HepG2 (cell line): ENCODE data around the gene CLEC3A. TPM values are rescaled to one million over a fixed set of nuclear protein-coding genes. Genes with fewer than 3 reads are reported as not detected.

Source experiments
- HNRNPL ChIP-seq: fragments of 200-400 bp; formaldehyde crosslinking; IDR thresholded peaks from 2 replicates; pipeline ENCODE4 v1.6.1; 2017; ENCODE audit warnings: mild to moderate bottlenecking, low read depth, low read length
- KDM2A ChIP-seq: sonication (generic); formaldehyde crosslinking; IDR thresholded peaks from 2 replicates; pipeline ENCODE4 v1.4.0; 2020; ENCODE audit warnings: low read depth, missing genetic modification reagents, borderline replicate concordance
- MATR3 ChIP-seq: sonication (generic); formaldehyde crosslinking; IDR thresholded peaks from 2 replicates; pipeline ENCODE4 v1.4.0; 2020; ENCODE audit warnings: missing genetic modification reagents
- MIER3 ChIP-seq: IDR thresholded peaks from 2 replicates; pipeline ENCODE4 v1.6.1; 2016; ENCODE audit warnings: missing compliant biosample characterization, borderline replicate concordance
- POLR2G ChIP-seq: fragments of 200-400 bp; formaldehyde crosslinking; IDR thresholded peaks from 2 replicates; pipeline ENCODE4 v1.6.1; 2018; ENCODE audit warnings: mild to moderate bottlenecking, low read depth, low read length, moderate library complexity
- RFXANK ChIP-seq: IDR thresholded peaks from 2 replicates; pipeline ENCODE4 v1.6.1; 2016
- YY1 ChIP-seq: IDR thresholded peaks from 2 replicates; pipeline ENCODE4 v1.6.1; 2011; ENCODE audit warnings: low read length, low read depth, moderate library complexity, mild to moderate bottlenecking; ENCODE audit not compliant: insufficient read depth, insufficient replicate concordance
- ZKSCAN1 ChIP-seq: fragments of 150-350 bp; IDR thresholded peaks from 2 replicates; pipeline ENCODE4 v1.6.1; 2014; ENCODE audit warnings: low read length
- ZNF331 ChIP-seq: sonication (generic); formaldehyde crosslinking; IDR thresholded peaks from 2 replicates; pipeline ENCODE4 v1.4.0; 2020; ENCODE audit warnings: missing genetic modification reagents
- ZNF350 ChIP-seq: sonication (generic); formaldehyde crosslinking; IDR thresholded peaks from 2 replicates; pipeline ENCODE4 v1.4.0; 2020; ENCODE audit warnings: mild to moderate bottlenecking, low read depth, missing genetic modification reagents, borderline replicate concordance
- ZNF598 ChIP-seq: sonication (generic); formaldehyde crosslinking; IDR thresholded peaks from 2 replicates; pipeline ENCODE4 v1.5.1; 2020; ENCODE audit warnings: mild to moderate bottlenecking, missing genetic modification reagents, borderline replicate concordance
- polyA plus RNA-seq, 8 experiments: library from polyadenylated mRNA; depleted of rRNA in 3 of 8; stranded (reverse) in 7 of 8; unstranded in 1 of 8; fragments of >200 nt; fragmentation: Illumina TruSeq in 4 of 8; extraction: Trizol in 4 of 8; gene quantifications; 2 replicates each; pipeline versions ENCODE4 v1.2.1 to v1.2.3, GENCODE V29; 2011 to 2016; ENCODE audit warnings: low read depth in 4 of 8, missing spikeins in 1 of 8, mixed read lengths in 1 of 8; ENCODE audit not compliant: insufficient read depth in 1 of 8
- total RNA-seq, 5 experiments: library from RNA; depleted of rRNA; stranded (reverse); fragments of >200 nt; fragmentation: Illumina TruSeq; extraction: Trizol; gene quantifications; 2 replicates each; pipeline ENCODE4 v1.2.3, GENCODE V29; 2016; ENCODE audit warnings: low read depth in 1 of 5
- TF ChIP-seq, protein P1 (sequence below): IDR thresholded peaks from 2 replicates; pipeline ENCODE4 v1.6.1; 2012; ENCODE audit warnings: low read depth, low read length, improper control_type of control experiment
- TF ChIP-seq, protein P2 (sequence below): sonication (generic); formaldehyde crosslinking; IDR thresholded peaks from 2 replicates; pipeline ENCODE4 v1.5.1; 2020; ENCODE audit warnings: missing genetic modification reagents, mild to moderate bottlenecking, borderline replicate concordance
- TF ChIP-seq, protein P3 (sequence below): sonication (generic); formaldehyde crosslinking; IDR thresholded peaks from 2 replicates; pipeline ENCODE4 v1.8.0; 2022; ENCODE audit warnings: missing genetic modification reagents, low read depth, mild to moderate bottlenecking, borderline replicate concordance
- TF ChIP-seq, protein P4 (sequence below): sonication (generic); formaldehyde crosslinking; IDR thresholded peaks from 2 replicates; pipeline ENCODE4 v1.4.0; 2020; ENCODE audit warnings: missing genetic modification reagents

CLEC3A gene
- total and polyA plus RNA-seq, 2 of the 13 experiments (the other 11 are each of a cell fraction or from before 2014, with no cell fraction given): not detected

DNA sequence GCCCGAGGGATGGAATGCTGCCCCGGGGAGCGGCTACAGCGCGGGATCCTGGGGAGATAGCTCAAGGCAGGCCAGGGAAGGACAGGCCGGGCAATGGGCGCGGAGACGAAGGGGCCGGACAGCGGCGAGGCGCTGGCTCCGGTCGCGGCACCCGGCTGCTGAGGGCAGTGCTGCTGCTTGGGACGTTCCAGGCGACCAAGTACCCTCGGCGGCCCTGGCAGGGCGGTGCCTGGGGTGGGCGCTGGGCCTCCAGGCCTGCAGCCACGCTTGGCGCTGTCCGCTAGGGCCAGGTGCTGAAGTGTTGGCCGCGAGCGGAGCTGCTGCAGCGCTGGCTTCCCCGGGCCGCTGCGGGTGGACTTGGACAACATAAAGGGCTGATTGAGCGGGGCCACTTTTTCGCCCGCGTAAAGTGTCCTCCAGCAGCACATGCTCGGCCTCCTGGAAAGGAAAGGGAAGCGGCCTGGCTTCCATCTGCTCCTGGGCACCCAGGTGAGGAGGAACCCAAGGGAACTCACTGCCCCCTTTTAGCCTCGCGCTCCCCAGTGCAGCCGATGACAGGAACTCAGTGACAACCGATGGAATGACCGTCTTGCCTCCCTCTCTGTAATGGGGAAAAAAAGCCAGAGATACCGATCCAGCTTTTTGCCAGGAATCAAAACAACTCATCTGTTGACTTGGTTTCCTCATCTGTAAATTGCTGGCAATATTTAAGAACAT lies 23.7 kb downstream of the CLEC3A start (continued):
- TF ChIP-seq, protein P1, sequence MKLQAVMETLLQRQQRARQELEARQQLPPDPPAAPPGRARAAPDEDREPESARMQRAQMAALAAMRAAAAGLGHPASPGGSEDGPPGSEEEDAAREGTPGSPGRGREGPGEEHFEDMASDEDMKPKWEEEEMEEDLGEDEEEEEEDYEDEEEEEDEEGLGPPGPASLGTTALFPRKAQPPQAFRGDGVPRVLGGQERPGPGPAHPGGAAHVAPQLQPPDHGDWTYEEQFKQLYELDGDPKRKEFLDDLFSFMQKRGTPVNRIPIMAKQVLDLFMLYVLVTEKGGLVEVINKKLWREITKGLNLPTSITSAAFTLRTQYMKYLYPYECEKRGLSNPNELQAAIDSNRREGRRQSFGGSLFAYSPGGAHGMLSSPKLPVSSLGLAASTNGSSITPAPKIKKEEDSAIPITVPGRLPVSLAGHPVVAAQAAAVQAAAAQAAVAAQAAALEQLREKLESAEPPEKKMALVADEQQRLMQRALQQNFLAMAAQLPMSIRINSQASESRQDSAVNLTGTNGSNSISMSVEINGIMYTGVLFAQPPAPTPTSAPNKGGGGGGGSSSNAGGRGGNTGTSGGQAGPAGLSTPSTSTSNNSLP: no peak
- peak; percentile 89 for TF ChIP-seq HNRNPL
- peak; percentile 95 for TF ChIP-seq KDM2A (CRISPR knock-in tag)
- peak; percentile 92; the same call in 1 of the 2 replicates for TF ChIP-seq MIER3 (CRISPR knock-in tag)
- TF ChIP-seq, protein P2, sequence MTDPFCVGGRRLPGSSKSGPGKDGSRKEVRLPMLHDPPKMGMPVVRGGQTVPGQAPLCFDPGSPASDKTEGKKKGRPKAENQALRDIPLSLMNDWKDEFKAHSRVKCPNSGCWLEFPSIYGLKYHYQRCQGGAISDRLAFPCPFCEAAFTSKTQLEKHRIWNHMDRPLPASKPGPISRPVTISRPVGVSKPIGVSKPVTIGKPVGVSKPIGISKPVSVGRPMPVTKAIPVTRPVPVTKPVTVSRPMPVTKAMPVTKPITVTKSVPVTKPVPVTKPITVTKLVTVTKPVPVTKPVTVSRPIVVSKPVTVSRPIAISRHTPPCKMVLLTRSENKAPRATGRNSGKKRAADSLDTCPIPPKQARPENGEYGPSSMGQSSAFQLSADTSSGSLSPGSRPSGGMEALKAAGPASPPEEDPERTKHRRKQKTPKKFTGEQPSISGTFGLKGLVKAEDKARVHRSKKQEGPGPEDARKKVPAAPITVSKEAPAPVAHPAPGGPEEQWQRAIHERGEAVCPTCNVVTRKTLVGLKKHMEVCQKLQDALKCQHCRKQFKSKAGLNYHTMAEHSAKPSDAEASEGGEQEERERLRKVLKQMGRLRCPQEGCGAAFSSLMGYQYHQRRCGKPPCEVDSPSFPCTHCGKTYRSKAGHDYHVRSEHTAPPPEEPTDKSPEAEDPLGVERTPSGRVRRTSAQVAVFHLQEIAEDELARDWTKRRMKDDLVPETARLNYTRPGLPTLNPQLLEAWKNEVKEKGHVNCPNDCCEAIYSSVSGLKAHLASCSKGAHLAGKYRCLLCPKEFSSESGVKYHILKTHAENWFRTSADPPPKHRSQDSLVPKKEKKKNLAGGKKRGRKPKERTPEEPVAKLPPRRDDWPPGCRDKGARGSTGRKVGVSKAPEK: no peak; the same call in 1 of the 2 replicates
- no peak; the same call in 1 of the 2 replicates for TF ChIP-seq RFXANK (CRISPR knock-in tag)
- TF ChIP-seq, protein P3, sequence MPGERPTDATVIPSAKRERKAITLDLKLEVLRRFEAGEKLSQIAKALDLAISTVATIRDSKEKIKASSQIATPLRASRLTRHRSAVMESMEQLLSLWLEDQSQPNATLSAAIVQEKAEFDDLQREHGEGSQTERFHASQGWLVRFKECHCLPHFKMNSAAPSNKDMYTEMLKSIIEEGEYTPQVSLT (CRISPR knock-in tag): peak; percentile 84; the same call in 1 of the 2 replicates
- peak; percentile 73 for TF ChIP-seq YY1
- TF ChIP-seq, protein P4, sequence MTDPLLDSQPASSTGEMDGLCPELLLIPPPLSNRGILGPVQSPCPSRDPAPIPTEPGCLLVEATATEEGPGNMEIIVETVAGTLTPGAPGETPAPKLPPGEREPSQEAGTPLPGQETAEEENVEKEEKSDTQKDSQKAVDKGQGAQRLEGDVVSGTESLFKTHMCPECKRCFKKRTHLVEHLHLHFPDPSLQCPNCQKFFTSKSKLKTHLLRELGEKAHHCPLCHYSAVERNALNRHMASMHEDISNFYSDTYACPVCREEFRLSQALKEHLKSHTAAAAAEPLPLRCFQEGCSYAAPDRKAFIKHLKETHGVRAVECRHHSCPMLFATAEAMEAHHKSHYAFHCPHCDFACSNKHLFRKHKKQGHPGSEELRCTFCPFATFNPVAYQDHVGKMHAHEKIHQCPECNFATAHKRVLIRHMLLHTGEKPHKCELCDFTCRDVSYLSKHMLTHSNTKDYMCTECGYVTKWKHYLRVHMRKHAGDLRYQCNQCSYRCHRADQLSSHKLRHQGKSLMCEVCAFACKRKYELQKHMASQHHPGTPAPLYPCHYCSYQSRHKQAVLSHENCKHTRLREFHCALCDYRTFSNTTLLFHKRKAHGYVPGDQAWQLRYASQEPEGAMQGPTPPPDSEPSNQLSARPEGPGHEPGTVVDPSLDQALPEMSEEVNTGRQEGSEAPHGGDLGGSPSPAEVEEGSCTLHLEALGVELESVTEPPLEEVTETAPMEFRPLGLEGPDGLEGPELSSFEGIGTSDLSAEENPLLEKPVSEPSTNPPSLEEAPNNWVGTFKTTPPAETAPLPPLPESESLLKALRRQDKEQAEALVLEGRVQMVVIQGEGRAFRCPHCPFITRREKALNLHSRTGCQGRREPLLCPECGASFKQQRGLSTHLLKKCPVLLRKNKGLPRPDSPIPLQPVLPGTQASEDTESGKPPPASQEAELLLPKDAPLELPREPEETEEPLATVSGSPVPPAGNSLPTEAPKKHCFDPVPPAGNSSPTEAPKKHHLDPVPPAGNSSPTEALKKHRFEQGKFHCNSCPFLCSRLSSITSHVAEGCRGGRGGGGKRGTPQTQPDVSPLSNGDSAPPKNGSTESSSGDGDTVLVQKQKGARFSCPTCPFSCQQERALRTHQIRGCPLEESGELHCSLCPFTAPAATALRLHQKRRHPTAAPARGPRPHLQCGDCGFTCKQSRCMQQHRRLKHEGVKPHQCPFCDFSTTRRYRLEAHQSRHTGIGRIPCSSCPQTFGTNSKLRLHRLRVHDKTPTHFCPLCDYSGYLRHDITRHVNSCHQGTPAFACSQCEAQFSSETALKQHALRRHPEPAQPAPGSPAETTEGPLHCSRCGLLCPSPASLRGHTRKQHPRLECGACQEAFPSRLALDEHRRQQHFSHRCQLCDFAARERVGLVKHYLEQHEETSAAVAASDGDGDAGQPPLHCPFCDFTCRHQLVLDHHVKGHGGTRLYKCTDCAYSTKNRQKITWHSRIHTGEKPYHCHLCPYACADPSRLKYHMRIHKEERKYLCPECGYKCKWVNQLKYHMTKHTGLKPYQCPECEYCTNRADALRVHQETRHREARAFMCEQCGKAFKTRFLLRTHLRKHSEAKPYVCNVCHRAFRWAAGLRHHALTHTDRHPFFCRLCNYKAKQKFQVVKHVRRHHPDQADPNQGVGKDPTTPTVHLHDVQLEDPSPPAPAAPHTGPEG (CRISPR knock-in tag): peak; percentile 98
- peak; percentile 92; the same call in 1 of the 2 replicates for TF ChIP-seq ZNF598 (CRISPR knock-in tag)
- peak; percentile 63; the same call in 1 of the 2 replicates for TF ChIP-seq ZKSCAN1
- no peak for TF ChIP-seq POLR2G
- TF ChIP-seq MATR3: no peak
- peak; percentile 84 for TF ChIP-seq ZNF350
- peak; percentile 98 for TF ChIP-seq ZNF331 (CRISPR knock-in tag)
